Epithelial cell of esophagus (primary cell): ENCODE data around the gene PTPRE.

Experiments
- DNase-seq: peaks from one replicate; pipeline ENCODE4 v3.0.0; 2010; ENCODE audit warnings: low read depth
- H3K4me3 ChIP-seq: 2 replicates; pipeline ENCODE4 v1.5.1; 2011; ENCODE audit warnings: mild to moderate bottlenecking, low read length, control low read depth
- CTCF ChIP-seq: IDR thresholded peaks from 2 replicates; pipeline ENCODE4 v1.5.1; 2011; ENCODE audit warnings: low read depth, mild to moderate bottlenecking, low read length, control low read depth, inconsistent platforms; ENCODE audit not compliant: insufficient read depth; ENCODE audit errors: missing control alignments

PTPRE gene

GRCh38 chr10:127942811-127943210, 35.9 kb downstream of the PTPRE start:
- H3K4me3 ChIP-seq = no peak overlapping the region
- DNase-seq = no peak
- no peak for TF ChIP-seq CTCF

GRCh38 chr10:127943336-127943910, 36.5 kb downstream of the PTPRE start:
- DNase-seq = no peak
- no peak for TF ChIP-seq CTCF
- H3K4me3 ChIP-seq = no peak overlapping the region

- TF ChIP-seq CTCF = no peak
- no peak overlapping the region for H3K4me3 ChIP-seq
- no peak for DNase-seq
Observed at GRCh38 chr10:127944256-127944655, 37.4 kb downstream of the PTPRE start.

- H3K4me3 ChIP-seq = no peak overlapping the region
- no peak for TF ChIP-seq CTCF
- peak; percentile 99 for DNase-seq
Observed at GRCh38 chr10:127945341-127945758, 38.4 kb downstream of the PTPRE start.

GRCh38 chr10:127945948-127946711, 39.2 kb downstream of the PTPRE start:
- no peak for DNase-seq
- TF ChIP-seq CTCF = no peak
- no peak overlapping the region for H3K4me3 ChIP-seq

- TF ChIP-seq CTCF = no peak
- no peak overlapping the region for H3K4me3 ChIP-seq
- DNase-seq = peak; percentile 70
Observed at GRCh38 chr10:127947211-127947610, 40.3 kb downstream of the PTPRE start.

GRCh38 chr10:127948791-127949190, 41.9 kb downstream of the PTPRE start:
- no peak overlapping the region for H3K4me3 ChIP-seq
- TF ChIP-seq CTCF = no peak
- peak; percentile 68 for DNase-seq
